HG03039 (cell line): ENCODE measurements around the gene CLCN4.

Source experiments
- ATAC-seq: cut with Tn5 transposase; IDR thresholded peaks from one replicate; pipeline ENCODE4 v1.9.1; 2021; ENCODE audit warnings: mild to moderate bottlenecking, moderate library complexity; ENCODE audit not compliant: unreplicated experiment

Gene CLCN4

GRCh38 chrX:10156199-10157031 lies at the start of gene CLCN4:
TSS of gene CLCN4 (plus strand) at chrX:10156975. CDS start at chrX:10185033, 28,058 bp downstream.
- ATAC-seq, result no peak

- no peak for ATAC-seq
Observed at GRCh38 chrX:10107483-10107882, 49.3 kb upstream of the CLCN4 start.

- no peak for ATAC-seq
Observed at GRCh38 chrX:10108288-10108687, 48.5 kb upstream of the CLCN4 start.

- no peak for ATAC-seq
Observed at GRCh38 chrX:10109695-10110094, 47.1 kb upstream of the CLCN4 start.

- no peak for ATAC-seq
Observed at GRCh38 chrX:10110316-10110935, 46.3 kb upstream of the CLCN4 start.

- peak; percentile 41 for ATAC-seq
Observed at GRCh38 chrX:10110984-10111363, 45.8 kb upstream of the CLCN4 start.

- peak; percentile 36 for ATAC-seq
Observed at GRCh38 chrX:10111364-10112148, 45.2 kb upstream of the CLCN4 start.

GRCh38 chrX:10112510-10112909 lies 44.3 kb upstream of the CLCN4 start:
- ATAC-seq, result no peak

- no peak for ATAC-seq
Observed at GRCh38 chrX:10115082-10115481, 41.7 kb upstream of the CLCN4 start.

- no peak for ATAC-seq
Observed at GRCh38 chrX:10117301-10117700, 39.5 kb upstream of the CLCN4 start.

- ATAC-seq, result no peak
Observed at GRCh38 chrX:10117864-10118377, 38.9 kb upstream of the CLCN4 start.

GRCh38 chrX:10118530-10118929 lies 38.2 kb upstream of the CLCN4 start:
- ATAC-seq, result no peak

- ATAC-seq, result peak; percentile 47
Observed at GRCh38 chrX:10119399-10119990, 37.3 kb upstream of the CLCN4 start.

GRCh38 chrX:10120331-10120730 lies 36.4 kb upstream of the CLCN4 start:
- no peak for ATAC-seq

- no peak for ATAC-seq
Observed at GRCh38 chrX:10120828-10121227, 35.9 kb upstream of the CLCN4 start.

- peak; percentile 85 for ATAC-seq
Observed at GRCh38 chrX:10121787-10122186, 35.0 kb upstream of the CLCN4 start.

- ATAC-seq, result no peak
Observed at GRCh38 chrX:10124506-10125247, 32.1 kb upstream of the CLCN4 start.

- no peak for ATAC-seq
Observed at GRCh38 chrX:10125248-10125615, 31.5 kb upstream of the CLCN4 start.

GRCh38 chrX:10126044-10126443 lies 30.7 kb upstream of the CLCN4 start:
- no peak for ATAC-seq

- no peak for ATAC-seq
Observed at GRCh38 chrX:10126834-10127233, 29.9 kb upstream of the CLCN4 start.
